Motor neuron (in vitro differentiated cells): ENCODE data around the gene CEMP1. TPM values are rescaled to one million over a fixed set of nuclear protein-coding genes. Genes with fewer than 3 reads are reported as not detected.
"Not testable (repeated sequence)": the region's sequence is repeated elsewhere in the genome, so short reads cannot be mapped to it uniquely, and the experiment has no call there.

Source experiments
- ATAC-seq, 8 experiments: fragments of 200-7000 bp; cut with Tn5 transposase; replicated peaks in 6 of 8; 2 replicates each; pipeline ENCODE4 v1.8.0; 2021; ENCODE audit warnings: mild to moderate bottlenecking in 8 of 8, moderate library complexity in 8 of 8
- H3K27ac ChIP-seq, 2 donors: fragments of 250-450 bp; sonication (Bioruptor Pico); 2 replicates each; pipeline ENCODE4 v1.9.0; 2021; ENCODE audit warnings: antibody characterized with exemption in 2 of 2, mild to moderate bottlenecking in 2 of 2, moderate library complexity in 1 of 2
- H3K4me1 ChIP-seq, 2 donors: fragments of 250-450 bp; sonication (Bioruptor Pico); replicated peaks in 1 of 2; 2 replicates each; pipeline ENCODE4 v1.6.1; 2021; ENCODE audit warnings: antibody characterized with exemption in 2 of 2, mild to moderate bottlenecking in 2 of 2, moderate library complexity in 1 of 2
- H3K4me3 ChIP-seq, 5 donors: fragments of 250-450 bp; sonication (Bioruptor Pico); 2 replicates each; pipeline ENCODE4 v1.9.0; 2021; ENCODE audit warnings: antibody characterized with exemption in 5 of 5, mild to moderate bottlenecking in 5 of 5, moderate library complexity in 4 of 5
- WGBS, 10 experiments: fragments of 450-650 bp; shearing (Covaris generic); methylation state at CpG; one replicate each; pipeline ENCODE4 v1.0.0; 2022; 5-methylcytosine and 5-hydroxymethylcytosine counted together
- in situ Hi-C, 9 experiments: fragments of 400-800 bp; cut with MboI; loops; one replicate each; pipeline ENCODE4 v1.15.0; 2021; ENCODE audit warnings: low sequenced_read_pairs in 9 of 9, low pct_unique_long_range_greater_than_20kb in 2 of 9; ENCODE audit not compliant: unreplicated experiment in 9 of 9
- total RNA-seq, 8 experiments: library from RNA; unstranded; fragments of 300-600 nt; gene quantifications; 2 replicates each; pipeline versions ENCODE4 v1.2.3 to v1.2.4, GENCODE V29; 2022

CEMP1 gene, protein sequence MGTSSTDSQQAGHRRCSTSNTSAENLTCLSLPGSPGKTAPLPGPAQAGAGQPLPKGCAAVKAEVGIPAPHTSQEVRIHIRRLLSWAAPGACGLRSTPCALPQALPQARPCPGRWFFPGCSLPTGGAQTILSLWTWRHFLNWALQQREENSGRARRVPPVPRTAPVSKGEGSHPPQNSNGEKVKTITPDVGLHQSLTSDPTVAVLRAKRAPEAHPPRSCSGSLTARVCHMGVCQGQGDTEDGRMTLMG
- total RNA-seq = 1 to 10 TPM in 7 of 8 experiments, under 1 TPM in 1; 0.76 to 6.4 (median 2.5) TPM

DNA sequence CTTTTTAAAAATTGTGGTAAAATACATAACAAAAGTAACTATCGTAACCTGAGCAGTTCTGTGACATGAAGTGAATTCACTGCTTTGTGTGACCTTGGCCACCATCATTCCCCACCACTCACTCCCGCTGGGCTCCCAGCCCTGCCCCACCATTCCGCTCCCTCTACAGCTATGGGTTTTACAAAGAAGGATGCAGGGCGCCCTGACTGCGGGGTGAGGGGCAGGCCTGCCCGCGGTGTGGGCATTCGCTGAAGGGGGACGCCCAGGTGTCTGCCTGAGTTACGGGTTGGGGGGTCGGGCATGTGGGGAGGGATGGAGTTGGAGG lies at the start of gene CEMP1:
Gene CEMP1 (minus strand): TSS at position 38 of the 325 bp plus-strand sequence. CDS start 335 bp downstream, outside the sequence.
- WGBS, 10 experiments = no CpG with 5 or more reads among the region's 11 CpGs
- H3K4me3 ChIP-seq = peak within 1 kb of the TSS; percentile 41 to 67 (median 53)
- H3K4me1 ChIP-seq = peaks cover 5 to 6% of the 10 kb centered on the region in 2 donors
- H3K27ac ChIP-seq = peak within 1 kb of the TSS; percentile 81 to 90
- in situ Hi-C loops = no loop called here
- ATAC-seq = peak in 5 of 8 experiments; percentile 2 to 7 (median 3)

DNA sequence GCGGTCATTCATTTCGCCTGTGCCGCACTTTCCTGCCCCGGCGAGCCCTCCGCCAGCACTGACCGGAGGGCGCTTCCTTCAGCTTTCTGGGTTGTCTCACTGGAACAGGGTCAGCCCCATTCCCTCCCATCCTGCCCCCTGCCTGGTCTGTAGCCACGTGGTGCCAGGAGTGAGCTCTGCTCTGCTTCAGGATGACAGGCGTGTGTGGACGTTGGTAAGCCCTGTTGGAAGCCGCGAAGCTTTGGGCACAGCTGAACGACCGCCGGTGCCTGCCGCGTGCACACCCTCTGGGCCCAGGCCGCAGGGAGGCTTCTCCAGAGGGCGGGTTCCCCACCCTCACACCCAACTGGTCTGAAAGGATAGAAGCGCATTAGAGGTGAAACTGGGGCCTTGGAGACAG lies 49.6 kb upstream of the CEMP1 start:
- WGBS, 10 experiments = no CpG with 5 or more reads among the region's 21 CpGs
- H3K27ac ChIP-seq, in situ Hi-C loops, H3K4me1 ChIP-seq, H3K4me3 ChIP-seq, ATAC-seq: not testable (repeated sequence)

GRCh38 chr16:2580143-2580542 lies 48.9 kb upstream of the CEMP1 start:
- H3K4me1 ChIP-seq, in situ Hi-C loops, H3K4me3 ChIP-seq, H3K27ac ChIP-seq: not testable (repeated sequence)
- no CpG with 5 or more reads among the region's 11 CpGs for WGBS, 10 experiments
- ATAC-seq = peak; percentile 22 to 96 (median 46)

GRCh38 chr16:2578905-2579304 lies 47.7 kb upstream of the CEMP1 start:
- H3K4me1 ChIP-seq, ATAC-seq, H3K27ac ChIP-seq, H3K4me3 ChIP-seq, in situ Hi-C loops: not testable (repeated sequence)
- WGBS, 10 experiments = no CpG with 5 or more reads among the region's 12 CpGs

DNA sequence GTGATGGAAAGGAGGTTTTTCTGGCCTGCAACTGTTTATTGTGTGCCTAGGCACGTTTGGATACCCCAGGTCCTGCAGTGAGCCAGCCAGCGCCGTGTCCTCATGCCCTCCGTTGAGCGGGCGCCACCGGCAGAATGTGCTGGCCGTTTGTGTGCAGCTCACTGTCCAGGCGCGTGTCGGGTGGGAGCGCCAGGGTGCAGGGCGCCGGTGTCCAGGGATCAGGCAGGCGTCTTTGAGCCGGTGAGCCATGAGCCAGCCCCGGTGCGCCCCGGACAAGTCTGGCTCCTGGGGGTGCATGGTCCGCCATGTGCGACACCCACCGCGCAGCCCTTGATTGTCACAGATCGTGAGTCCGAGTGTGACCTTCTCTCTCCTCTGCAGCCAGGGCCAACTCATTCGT lies 45.8 kb upstream of the CEMP1 start:
- H3K27ac ChIP-seq, H3K4me3 ChIP-seq, H3K4me1 ChIP-seq, ATAC-seq, in situ Hi-C loops: not testable (repeated sequence)
- WGBS, 10 experiments = no CpG with 5 or more reads among the region's 26 CpGs

- ATAC-seq, in situ Hi-C loops, H3K4me1 ChIP-seq, H3K4me3 ChIP-seq, H3K27ac ChIP-seq: not testable (repeated sequence)
- no CpG with 5 or more reads among the region's 21 CpGs for WGBS, 10 experiments
These were observed 44.6 kb upstream of the CEMP1 start for GRCh38 chr16:2575839-2576238.

DNA sequence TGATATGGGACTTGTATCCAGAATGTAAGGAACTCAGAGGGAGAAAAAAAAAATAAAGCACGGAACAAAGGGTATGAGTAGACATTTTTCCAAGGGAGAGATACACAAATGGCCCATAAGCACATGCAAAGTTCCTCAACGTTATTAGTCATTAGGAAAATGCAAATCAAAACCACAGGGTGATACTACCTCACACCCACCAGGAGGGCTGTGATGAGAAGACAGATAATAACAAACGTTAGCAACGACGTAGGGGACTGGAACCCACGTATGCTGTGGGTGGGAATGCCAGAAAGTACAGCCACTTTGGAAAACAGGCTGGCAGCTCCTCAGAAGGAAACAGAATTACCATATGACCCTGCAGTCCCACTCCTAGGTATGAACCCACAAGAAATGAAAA lies 41.5 kb upstream of the CEMP1 start:
- in situ Hi-C loops, H3K4me1 ChIP-seq, H3K27ac ChIP-seq, H3K4me3 ChIP-seq: not testable (repeated sequence)
- no CpG with 5 or more reads among the region's 6 CpGs for WGBS, 10 experiments
- ATAC-seq = peak in 3 of 8 experiments; percentile 50 to 97 (median 93)

DNA sequence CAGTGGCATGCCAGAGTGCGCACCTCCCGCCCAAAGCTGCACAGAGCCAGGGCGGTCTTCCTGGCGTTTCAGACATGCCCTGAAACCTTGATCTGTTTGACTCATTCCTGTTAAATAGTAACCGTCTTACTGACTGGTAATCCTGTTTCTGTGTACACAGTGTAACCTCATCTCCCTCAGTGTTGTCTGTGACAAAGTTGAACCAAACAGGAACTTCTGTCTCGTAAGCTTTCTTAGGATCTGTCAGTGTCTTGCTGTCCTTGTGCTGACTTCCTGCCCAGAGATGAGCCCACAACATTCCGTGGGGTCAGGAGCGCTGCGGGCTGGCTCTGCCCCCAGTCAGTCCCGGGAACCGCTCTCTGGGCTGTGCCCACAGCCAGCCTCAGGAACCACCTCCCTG lies 37.4 kb upstream of the CEMP1 start:
- H3K4me3 ChIP-seq, H3K27ac ChIP-seq, in situ Hi-C loops, H3K4me1 ChIP-seq: not testable (repeated sequence)
- peak in 3 of 8 experiments; percentile 37 to 67 (median 44) for ATAC-seq
- WGBS, 10 experiments = no CpG with 5 or more reads among the region's 11 CpGs

- H3K27ac ChIP-seq, ATAC-seq, H3K4me3 ChIP-seq, in situ Hi-C loops, H3K4me1 ChIP-seq: not testable (repeated sequence)
- WGBS, 10 experiments = no CpG with 5 or more reads among the region's 6 CpGs
These were observed 36.3 kb upstream of the CEMP1 start for GRCh38 chr16:2567506-2567905.

- WGBS, 10 experiments = no CpG with 5 or more reads among the region's 4 CpGs
- in situ Hi-C loops, H3K4me3 ChIP-seq, H3K27ac ChIP-seq, H3K4me1 ChIP-seq: not testable (repeated sequence)
- ATAC-seq = peak; percentile 82 to 99 (median 91)
These were observed 29.6 kb upstream of the CEMP1 start for GRCh38 chr16:2560798-2561133.

GRCh38 chr16:2560131-2560797 lies 29.1 kb upstream of the CEMP1 start:
- WGBS, 10 experiments = no CpG with 5 or more reads among the region's 17 CpGs
- H3K4me3 ChIP-seq, H3K4me1 ChIP-seq, in situ Hi-C loops, H3K27ac ChIP-seq: not testable (repeated sequence)
- ATAC-seq = peak in 1 of 8 experiments; percentile 50

DNA sequence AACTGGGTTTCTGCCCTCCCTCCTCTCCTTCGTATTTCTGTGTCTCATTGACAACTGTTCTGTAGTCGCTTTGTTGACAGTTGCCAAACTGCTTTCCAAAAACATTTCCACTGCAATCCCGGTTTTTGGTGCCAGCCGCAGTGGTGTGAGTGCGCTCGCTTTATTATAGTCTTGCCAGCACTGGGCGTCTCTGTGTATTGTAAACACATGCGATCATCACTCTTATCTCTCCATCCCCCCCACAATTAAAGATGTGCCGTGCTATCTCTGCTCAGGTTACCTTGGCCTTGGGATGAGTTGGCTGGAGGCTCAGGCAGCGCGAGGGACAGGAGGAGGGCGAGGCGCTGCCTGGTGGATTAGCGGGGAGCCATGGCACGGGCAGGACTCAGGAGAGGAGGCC lies 25.9 kb upstream of the CEMP1 start:
- in situ Hi-C loops, H3K27ac ChIP-seq, H3K4me1 ChIP-seq, ATAC-seq, H3K4me3 ChIP-seq: not testable (repeated sequence)
- WGBS, 10 experiments = no CpG with 5 or more reads among the region's 15 CpGs

DNA sequence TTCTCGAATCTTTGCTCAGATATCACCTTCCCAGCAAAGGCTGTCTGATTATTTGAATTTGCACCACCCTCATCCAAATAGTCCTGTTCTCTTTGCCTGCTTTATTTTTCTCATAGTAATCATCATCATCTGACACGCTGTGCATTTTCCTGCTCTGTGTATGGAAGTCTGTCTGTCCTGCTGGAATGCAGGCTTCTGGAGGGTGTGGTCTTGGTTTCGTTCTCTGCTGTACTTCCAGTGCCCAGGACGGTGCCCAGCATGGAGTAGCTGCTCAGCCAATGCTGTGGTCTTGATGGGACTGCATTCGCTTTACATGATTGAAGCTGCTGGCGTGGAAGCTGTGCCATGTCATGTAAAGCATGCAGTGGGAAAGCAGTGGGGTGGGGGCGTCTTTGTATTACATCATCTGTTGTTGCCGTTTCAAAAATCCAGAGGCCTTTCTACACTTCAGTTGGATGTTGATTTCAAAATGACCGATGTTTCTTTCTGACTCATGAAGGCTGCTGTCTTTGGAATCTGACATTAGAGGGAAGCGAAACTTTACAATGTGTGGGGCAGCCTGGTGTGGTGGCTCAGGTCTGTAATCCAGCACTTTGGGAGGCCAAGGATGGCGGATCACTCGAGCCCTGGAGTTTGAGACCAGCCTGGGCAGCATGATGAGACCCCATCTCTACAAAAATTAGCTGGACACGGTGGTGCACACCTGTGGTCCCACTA lies 23.7 kb upstream of the CEMP1 start:
- H3K27ac ChIP-seq, H3K4me1 ChIP-seq, H3K4me3 ChIP-seq, in situ Hi-C loops: not testable (repeated sequence)
- peak in 3 of 8 experiments; percentile 24 to 90 (median 88) for ATAC-seq
- WGBS, 10 experiments = no CpG with 5 or more reads among the region's 13 CpGs
